Memory B cell (primary cell): ENCODE data around the gene MRPL37.

Experiments
- ATAC-seq: fragments of 150-1000 bp; cut with Tn5 transposase; 2 replicates; pipeline ENCODE4 v1.10.0; 2021; ENCODE audit warnings: low read depth, mild to moderate bottlenecking, moderate library complexity
- DNase-seq, 2 donors: peaks; one replicate each; pipeline ENCODE4 v3.0.0; 2022; ENCODE audit warnings: low spot score in 2 of 2
- H3K27ac Mint-ChIP-seq: one replicate; pipeline ENCODE4 v1.8.0; 2022; ENCODE audit warnings: mild to moderate bottlenecking, moderate library complexity, mixed read lengths
- H3K27me3 Mint-ChIP-seq: one replicate; pipeline ENCODE4 v1.8.0; 2022; ENCODE audit warnings: mixed read lengths
- H3K36me3 Mint-ChIP-seq: one replicate; pipeline ENCODE4 v1.8.0; 2022; ENCODE audit warnings: mild to moderate bottlenecking, mixed read lengths
- H3K4me1 Mint-ChIP-seq: one replicate; pipeline ENCODE4 v1.8.0; 2022; ENCODE audit warnings: mixed read lengths
- H3K4me3 Mint-ChIP-seq: one replicate; pipeline ENCODE4 v1.8.0; 2022; ENCODE audit warnings: mild to moderate bottlenecking, moderate library complexity, mixed read lengths
- H3K9me3 Mint-ChIP-seq: one replicate; pipeline ENCODE4 v1.8.0; 2022; ENCODE audit warnings: mixed read lengths

The MRPL37 gene

DNA sequence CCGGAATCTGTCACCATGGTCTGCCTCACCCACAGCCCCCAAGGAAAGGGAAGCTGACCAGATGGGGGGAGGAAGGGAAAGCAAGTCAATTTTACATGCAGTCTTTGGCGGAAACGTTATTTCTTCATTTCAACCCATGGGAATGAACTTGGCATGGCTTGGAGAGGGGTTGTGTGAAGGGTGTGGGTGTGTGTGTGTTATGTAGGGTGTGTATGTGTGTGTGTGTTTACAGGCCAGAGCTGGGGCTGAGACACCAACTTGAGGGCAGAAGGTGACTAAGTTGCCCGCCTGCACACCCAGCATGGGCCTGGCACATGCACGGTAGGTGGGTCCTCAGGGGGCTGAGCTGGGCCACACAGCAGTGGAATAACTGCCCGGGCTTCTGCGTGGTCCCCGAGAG lies 65.2 kb downstream of the MRPL37 start:
- peaks cover 5% of the 10 kb centered on the region for H3K4me1 Mint-ChIP-seq
- peaks cover 2% of the 10 kb centered on the region for H3K36me3 Mint-ChIP-seq
- DNase-seq (no peak), ATAC-seq (no peak)
- H3K27me3 Mint-ChIP-seq, result no peaks in the 10 kb centered on the region
- no peaks in the 10 kb centered on the region for H3K9me3 Mint-ChIP-seq
- no peak overlapping the region for H3K4me3 Mint-ChIP-seq
- H3K27ac Mint-ChIP-seq, result no peak overlapping the region

DNA sequence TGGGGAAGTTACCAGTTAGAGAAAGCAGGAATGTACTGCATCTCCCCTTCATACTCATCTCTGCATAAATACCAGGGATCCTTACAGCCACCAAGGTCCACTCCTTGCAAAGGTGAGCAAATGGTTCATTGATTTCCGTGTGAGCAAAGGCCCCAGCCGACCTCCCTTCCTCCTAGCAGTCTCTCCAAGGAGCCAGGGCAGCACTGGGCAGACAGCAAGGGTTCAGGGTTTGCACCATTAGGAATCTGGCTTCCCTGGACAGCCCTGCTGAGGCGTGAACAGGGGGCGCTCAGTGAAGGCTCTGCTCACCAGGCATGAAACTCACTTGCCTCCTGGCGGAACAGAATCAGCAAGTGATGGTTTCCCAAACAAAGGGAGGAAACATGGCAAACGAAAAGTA lies 65.7 kb downstream of the MRPL37 start:
- Mint-ChIP-seq H3K27me3 (no peaks in the 10 kb centered on the region), H3K9me3 (no peaks in the 10 kb centered on the region), H3K27ac (no peak overlapping the region), H3K4me1 (peaks cover 6% of the 10 kb centered on the region), H3K4me3 (no peak overlapping the region), H3K36me3 (peaks cover 2% of the 10 kb centered on the region)
- ATAC-seq (no peak), DNase-seq (no peak)

DNA sequence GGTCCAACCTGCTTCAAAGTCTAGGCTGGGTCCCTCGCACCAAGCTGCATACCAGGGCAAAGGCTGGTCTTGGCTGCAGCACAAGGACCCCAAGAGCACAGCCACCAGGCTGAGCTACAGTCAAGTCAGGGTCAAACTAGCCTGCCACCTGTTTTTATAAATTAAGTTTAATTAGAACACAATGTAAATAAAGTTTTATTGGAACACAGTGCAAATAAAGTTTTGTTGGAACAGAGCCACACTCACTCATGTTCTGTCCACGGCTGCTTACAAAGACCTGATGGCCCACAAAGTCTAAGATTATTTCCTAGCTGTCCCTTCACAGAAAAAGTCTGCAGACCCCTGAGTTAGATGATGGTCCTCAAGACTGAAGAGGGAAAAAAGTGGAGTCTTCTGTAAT lies 66.2 kb downstream of the MRPL37 start:
- Mint-ChIP-seq H3K27me3 (no peaks in the 10 kb centered on the region), H3K4me1 (peaks cover 6% of the 10 kb centered on the region), H3K4me3 (no peak overlapping the region), H3K36me3 (peaks cover 2% of the 10 kb centered on the region), H3K27ac (no peak overlapping the region), H3K9me3 (no peaks in the 10 kb centered on the region)
- no peak for ATAC-seq
- DNase-seq, result no peak

DNA sequence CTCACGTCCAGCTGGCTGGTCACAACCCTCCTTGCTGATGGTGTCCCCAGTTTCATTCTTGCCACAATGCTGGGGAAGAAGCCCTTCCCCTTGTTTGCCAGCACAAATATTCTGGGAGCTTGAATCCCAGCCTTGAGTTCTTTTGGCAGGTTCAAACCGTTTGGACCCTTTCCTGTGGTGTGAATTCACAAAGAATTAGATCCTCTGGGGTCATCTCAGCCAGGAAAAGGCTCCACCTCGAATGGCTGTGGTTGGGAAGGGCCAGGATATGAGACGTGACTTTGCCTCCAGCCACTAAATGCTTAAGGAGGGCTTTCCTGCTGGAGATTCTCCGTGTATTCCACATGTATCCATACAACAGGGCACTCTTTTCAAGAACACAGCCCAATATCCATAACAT lies 66.9 kb downstream of the MRPL37 start:
- Mint-ChIP-seq H3K27ac (no peak overlapping the region), H3K4me1 (peaks cover 6% of the 10 kb centered on the region), H3K9me3 (no peaks in the 10 kb centered on the region), H3K36me3 (peaks cover 2% of the 10 kb centered on the region), H3K27me3 (no peaks in the 10 kb centered on the region), H3K4me3 (no peak overlapping the region)
- no peak for ATAC-seq
- DNase-seq, result no peak
